ENCODE data around the gene TRAPPC14. TPM values are rescaled to one million over a fixed set of nuclear protein-coding genes. Genes with fewer than 3 reads are reported as not detected.
"Not testable (repeated sequence)": the region's sequence is repeated elsewhere in the genome, so short reads cannot be mapped to it uniquely, and the experiment has no call there.

The TRAPPC14 gene
- polyA plus RNA-seq, 6 donors from 2014 or later, result 2.0 to 9.1 (median 3.3) TPM

- Mint-ChIP-seq H3K4me3 (peak overlapping the region in 7 of 8 donors; percentile 12 to 92 (median 78)), H3K27me3 (no peaks in the 10 kb centered on the region), H3K27ac (peak overlapping the region in 2 of 6 donors; percentile 79 to 90), H3K9me3 (no peaks in the 10 kb centered on the region), H3K36me3 (peaks cover 5 to 8% of the 10 kb centered on the region in 2 donors), H3K4me1 (peaks cover 26 to 71% (median 66%) of the 10 kb centered on the region in 3 donors)
- no peak for DNase-seq
- ATAC-seq (ENCODE audit: low read depth in 2 of 2), result no peak
These were observed 2.8 kb downstream of the TRAPPC14 start for GRCh38 chr7:100155553-100156317.

GRCh38 chr7:100154651-100155491, 3.7 kb downstream of the TRAPPC14 start:
- Mint-ChIP-seq H3K36me3 (peaks cover 5 to 8% of the 10 kb centered on the region in 2 donors), H3K9me3 (no peaks in the 10 kb centered on the region), H3K27me3 (no peaks in the 10 kb centered on the region), H3K27ac (no peak overlapping the region), H3K4me1 (peaks cover 34 to 79% (median 75%) of the 10 kb centered on the region in 3 donors), H3K4me3 (peak overlapping the region in 4 of 8 donors; percentile 12 to 91 (median 52))
- DNase-seq, result no peak
- no peak for ATAC-seq (ENCODE audit: low read depth in 2 of 2)

GRCh38 chr7:100153708-100154535, 4.6 kb downstream of the TRAPPC14 start:
- Mint-ChIP-seq H3K27me3 (no peaks in the 10 kb centered on the region), H3K27ac (peak overlapping the region in 4 of 6 donors; percentile 47 to 87 (median 64)), H3K4me1 (peaks cover 35 to 78% (median 71%) of the 10 kb centered on the region in 3 donors), H3K36me3 (peaks cover 5 to 8% of the 10 kb centered on the region in 2 donors), H3K4me3 (peak overlapping the region in 4 of 8 donors; percentile 16 to 62 (median 30)), H3K9me3 (no peaks in the 10 kb centered on the region)
- no peak for DNase-seq
- ATAC-seq (ENCODE audit: low read depth in 2 of 2), result no peak

GRCh38 chr7:100152937-100153666, 5.4 kb downstream of the TRAPPC14 start:
- Mint-ChIP-seq H3K27ac (peak overlapping the region in 3 of 6 donors; percentile 59 to 69 (median 64)), H3K4me1 (peaks cover 43 to 82% (median 74%) of the 10 kb centered on the region in 3 donors), H3K36me3 (peaks cover 5 to 8% of the 10 kb centered on the region in 2 donors), H3K4me3 (peak overlapping the region in 4 of 8 donors; percentile 16 to 71 (median 44)), H3K27me3 (no peaks in the 10 kb centered on the region), H3K9me3 (no peaks in the 10 kb centered on the region)
- ATAC-seq (ENCODE audit: low read depth in 2 of 2), result no peak
- no peak for DNase-seq

- Mint-ChIP-seq H3K27me3 (no peaks in the 10 kb centered on the region), H3K27ac (peak overlapping the region in 5 of 6 donors; percentile 30 to 92 (median 73)), H3K4me3 (peak overlapping the region in 7 of 8 donors; percentile 43 to 81 (median 71)), H3K9me3 (no peaks in the 10 kb centered on the region), H3K36me3 (peaks cover 5 to 8% of the 10 kb centered on the region in 2 donors), H3K4me1 (peaks cover 39 to 78% (median 69%) of the 10 kb centered on the region in 3 donors)
- ATAC-seq (ENCODE audit: low read depth in 2 of 2) (no peak), DNase-seq (peak; percentile 45)
These were observed 6.1 kb downstream of the TRAPPC14 start for GRCh38 chr7:100152404-100152803.

- DNase-seq (peak; percentile 97), ATAC-seq (ENCODE audit: low read depth in 2 of 2) (peak; percentile 92)
- Mint-ChIP-seq H3K4me1 (peaks cover 28 to 51% (median 43%) of the 10 kb centered on the region in 3 donors), H3K9me3 (no peaks in the 10 kb centered on the region), H3K27ac (peak within 1 kb of the TSS; percentile 94 to 98 (median 96)), H3K36me3 (peaks cover 5 to 8% of the 10 kb centered on the region in 2 donors), H3K4me3 (peak within 1 kb of the TSS; percentile 87 to 100 (median 97)), H3K27me3 (no peaks in the 10 kb centered on the region)
These were observed 9.8 kb downstream of the TRAPPC14 start, which contains the start of gene LAMTOR4 for GRCh38 chr7:100148559-100149328. Gene LAMTOR4 (plus strand): TSS chr7:100148918. CDS start chr7:100148973, 55 bp downstream.

GRCh38 chr7:100148225-100148558, 10.3 kb downstream of the TRAPPC14 start:
- Mint-ChIP-seq H3K9me3 (no peaks in the 10 kb centered on the region), H3K36me3 (peaks cover 5 to 8% of the 10 kb centered on the region in 2 donors), H3K4me3 (peak overlapping the region; percentile 87 to 100 (median 97)), H3K27me3 (no peaks in the 10 kb centered on the region), H3K4me1 (peaks cover 25 to 45% (median 37%) of the 10 kb centered on the region in 3 donors), H3K27ac (peak overlapping the region; percentile 94 to 98 (median 96))
- DNase-seq, result no peak
- peak; percentile 0 to 5 for ATAC-seq (ENCODE audit: low read depth in 2 of 2)

- no peaks in the 10 kb centered on the region for H3K9me3 Mint-ChIP-seq
- peaks cover under 1 to 2% of the 10 kb centered on the region in 2 donors for H3K36me3 Mint-ChIP-seq
- no peaks in the 10 kb centered on the region for H3K27me3 Mint-ChIP-seq
- ATAC-seq (ENCODE audit: low read depth in 2 of 2) (no peak), DNase-seq (no peak)
- H3K27ac Mint-ChIP-seq, result peak overlapping the region in 2 of 6 donors; percentile 50 to 95
- H3K4me1 Mint-ChIP-seq, result peaks cover 20 to 36% (median 28%) of the 10 kb centered on the region in 3 donors
- peak overlapping the region in 1 of 8 donors; percentile 91 for H3K4me3 Mint-ChIP-seq
These were observed 11.2 kb downstream of the TRAPPC14 start for GRCh38 chr7:100147278-100147677.

- H3K27me3 Mint-ChIP-seq; H3K9me3 Mint-ChIP-seq; ATAC-seq (ENCODE audit: low read depth in 2 of 2); H3K27ac Mint-ChIP-seq; DNase-seq; H3K36me3 Mint-ChIP-seq: not testable (repeated sequence)
- Mint-ChIP-seq H3K4me3 (peak overlapping the region in 1 of 8 donors; percentile 14), H3K4me1 (peaks cover 18 to 33% (median 23%) of the 10 kb centered on the region in 3 donors)
These were observed 12.2 kb downstream of the TRAPPC14 start for GRCh38 chr7:100146350-100146749.

- no peaks in the 10 kb centered on the region for H3K36me3 Mint-ChIP-seq
- H3K27me3 Mint-ChIP-seq, result no peaks in the 10 kb centered on the region
- H3K27ac Mint-ChIP-seq, result no peak overlapping the region
- no peak for ATAC-seq (ENCODE audit: low read depth in 2 of 2)
- H3K9me3 Mint-ChIP-seq, result no peaks in the 10 kb centered on the region
- peaks cover 3 to 27% (median 17%) of the 10 kb centered on the region in 3 donors for H3K4me1 Mint-ChIP-seq
- H3K4me3 Mint-ChIP-seq, result no peak overlapping the region
- DNase-seq, result no peak
These were observed 16.1 kb downstream of the TRAPPC14 start for GRCh38 chr7:100142461-100142860.

GRCh38 chr7:100141555-100141949, 17.0 kb downstream of the TRAPPC14 start:
- H3K4me1 Mint-ChIP-seq, result peaks cover 3 to 30% (median 18%) of the 10 kb centered on the region in 3 donors

More at GRCh38 chr7:100141555-100141949, 17.0 kb downstream of the TRAPPC14 start:
- peak overlapping the region in 1 of 6 donors; percentile 58 for H3K27ac Mint-ChIP-seq
- DNase-seq, result no peak
- no peak overlapping the region for H3K4me3 Mint-ChIP-seq
- H3K27me3 Mint-ChIP-seq, result no peaks in the 10 kb centered on the region
- no peaks in the 10 kb centered on the region for H3K9me3 Mint-ChIP-seq
- ATAC-seq (ENCODE audit: low read depth in 2 of 2), result no peak
- H3K36me3 Mint-ChIP-seq, result no peaks in the 10 kb centered on the region
